Naive thymus-derived CD8-positive, alpha-beta T cell (primary cell): ENCODE data around the gene TSHZ2. TPM values are rescaled to one million over a fixed set of nuclear protein-coding genes. Genes with fewer than 3 reads are reported as not detected.
"Not testable (repeated sequence)": the region's sequence is repeated elsewhere in the genome, so short reads cannot be mapped to it uniquely, and the experiment has no call there.

Experiments
- ATAC-seq, 2 donors: fragments of 150-1000 bp; cut with Tn5 transposase in 1 of 2; sonication (Bioruptor Pico), chemical (Tn5 transposase) in 1 of 2; 1 replicate in 1 of 2; 2 replicates in 1 of 2; pipeline ENCODE4 v1.10.0; 2021; ENCODE audit warnings: mild to moderate bottlenecking in 2 of 2, moderate library complexity in 2 of 2
- POLR2A ChIA-PET: fragments of 350-600 bp; sonication (Branson Sonifier 250); formaldehyde crosslinking; loops from one replicate; lab custom pipeline; 2021; ENCODE audit warnings: antibody characterized with exemption; lab: Charles Lee
- DNase-seq, 10 donors: peaks; one replicate each; pipeline versions ENCODE4 v3.0.0 to v3.0.0-alpha.2; 2020 to 2022
- H3K27ac Mint-ChIP-seq, 10 donors: one replicate each; pipeline ENCODE4 v1.8.0; 2020 to 2022; ENCODE audit warnings: mild to moderate bottlenecking in 10 of 10, mixed read lengths in 10 of 10, moderate library complexity in 4 of 10, inconsistent platforms in 1 of 10
- H3K27me3 Mint-ChIP-seq, 5 donors: one replicate each; pipeline ENCODE4 v1.8.0; 2021 to 2022; ENCODE audit warnings: mixed read lengths in 5 of 5
- H3K36me3 Mint-ChIP-seq, 3 donors: one replicate each; pipeline ENCODE4 v1.8.0; 2020 to 2022; ENCODE audit warnings: mixed read lengths in 3 of 3, mild to moderate bottlenecking in 2 of 3, inconsistent platforms in 1 of 3
- H3K4me1 Mint-ChIP-seq, 4 donors: one replicate each; pipeline ENCODE4 v1.8.0; 2021 to 2022; ENCODE audit warnings: mixed read lengths in 4 of 4
- H3K4me3 Mint-ChIP-seq, 10 donors: one replicate each; pipeline ENCODE4 v1.8.0; 2020 to 2022; ENCODE audit warnings: mild to moderate bottlenecking in 10 of 10, mixed read lengths in 10 of 10, moderate library complexity in 6 of 10, inconsistent platforms in 1 of 10
- H3K9me3 Mint-ChIP-seq, 9 donors: one replicate each; pipeline ENCODE4 v1.8.0; 2020 to 2022; ENCODE audit warnings: mixed read lengths in 9 of 9, mild to moderate bottlenecking in 3 of 9, inconsistent platforms in 1 of 9, moderate library complexity in 1 of 9
- polyA plus RNA-seq, 3 donors: library from polyadenylated mRNA; unstranded; fragments of 300-500 nt; fragmentation: Illumina TruSeq; gene quantifications; one replicate each; pipeline ENCODE4 v1.2.3, GENCODE V29; 2021
- total RNA-seq, 8 experiments: library from RNA in 2 of 8; stranded (reverse) in 2 of 8; gene quantifications; one replicate each; pipeline ENCODE4 v1.2.3 and lab custom pipeline; 2021 to 2026

Gene TSHZ2
- total and polyA plus RNA-seq, 5 experiments from 2014 or later = 0.42 to 10.0 (median 5.1) TPM; not detected in 1

- no peak for DNase-seq
- H3K4me1 Mint-ChIP-seq = peaks cover 12 to 30% (median 18%) of the 10 kb centered on the region in 4 donors
- no peaks in the 10 kb centered on the region for H3K27me3 Mint-ChIP-seq
- H3K27ac Mint-ChIP-seq = peak overlapping the region in 5 of 10 donors; percentile 1 to 68 (median 22)
- H3K9me3 Mint-ChIP-seq = peaks cover 0 to 8% (median 0%) of the 10 kb centered on the region in 9 donors
- ATAC-seq = no peak
- no peak overlapping the region for H3K4me3 Mint-ChIP-seq
- H3K36me3 Mint-ChIP-seq = peaks cover 0 to 13% (median 10%) of the 10 kb centered on the region in 3 donors
- POLR2A ChIA-PET = no interaction called here
Observed at GRCh38 chr20:53320701-53321100, 348.5 kb downstream of the TSHZ2 start.

GRCh38 chr20:53321596-53321995, 349.4 kb downstream of the TSHZ2 start:
- ATAC-seq (no peak), DNase-seq (no peak)
- Mint-ChIP-seq H3K4me1 (peaks cover 12 to 30% (median 18%) of the 10 kb centered on the region in 4 donors), H3K9me3 (peaks cover 0 to 8% (median 0%) of the 10 kb centered on the region in 9 donors), H3K27ac (peak overlapping the region in 6 of 10 donors; percentile 21 to 99 (median 90)), H3K4me3 (no peak overlapping the region), H3K27me3 (no peaks in the 10 kb centered on the region), H3K36me3 (peaks cover 0 to 13% (median 10%) of the 10 kb centered on the region in 3 donors)
- POLR2A ChIA-PET = no interaction called here

- DNase-seq = peak in 7 of 10 donors; percentile 2 to 66 (median 52)
- Mint-ChIP-seq H3K27me3 (no peaks in the 10 kb centered on the region), H3K27ac (peak overlapping the region; percentile 44 to 99 (median 96)), H3K4me3 (peak overlapping the region in 9 of 10 donors; percentile 40 to 82 (median 71)), H3K4me1 (peaks cover 14 to 32% (median 18%) of the 10 kb centered on the region in 4 donors), H3K9me3 (peaks cover 0 to 8% (median 0%) of the 10 kb centered on the region in 9 donors), H3K36me3 (peaks cover 0 to 13% (median 10%) of the 10 kb centered on the region in 3 donors)
- peak; percentile 78 to 93 for ATAC-seq
- POLR2A ChIA-PET = no interaction called here
Observed at GRCh38 chr20:53322651-53323050, 350.5 kb downstream of the TSHZ2 start.

GRCh38 chr20:53323460-53323859, 351.3 kb downstream of the TSHZ2 start:
- Mint-ChIP-seq H3K4me1 (peaks cover 14 to 33% (median 18%) of the 10 kb centered on the region in 4 donors), H3K27ac (peak overlapping the region in 8 of 10 donors; percentile 13 to 99 (median 96)), H3K4me3 (peak overlapping the region in 2 of 10 donors; percentile 30 to 82)
- H3K9me3 Mint-ChIP-seq, DNase-seq, POLR2A ChIA-PET, H3K36me3 Mint-ChIP-seq, ATAC-seq, H3K27me3 Mint-ChIP-seq: not testable (repeated sequence)

GRCh38 chr20:53324816-53325215, 352.7 kb downstream of the TSHZ2 start:
- Mint-ChIP-seq H3K27me3 (no peaks in the 10 kb centered on the region), H3K9me3 (no peaks in the 10 kb centered on the region), H3K27ac (peak overlapping the region in 5 of 10 donors; percentile 11 to 81 (median 72)), H3K36me3 (peaks cover 0 to 8% (median 5%) of the 10 kb centered on the region in 3 donors), H3K4me3 (no peak overlapping the region), H3K4me1 (peaks cover 14 to 31% (median 18%) of the 10 kb centered on the region in 4 donors)
- POLR2A ChIA-PET = no interaction called here
- DNase-seq = no peak
- ATAC-seq = no peak

GRCh38 chr20:53328961-53329360, 356.8 kb downstream of the TSHZ2 start:
- peaks cover 0 to 15% (median 3%) of the 10 kb centered on the region in 5 donors for H3K27me3 Mint-ChIP-seq

GRCh38 chr20:53329781-53330180, 357.6 kb downstream of the TSHZ2 start:
- ATAC-seq = no peak
- DNase-seq = no peak
- POLR2A ChIA-PET = no interaction called here
- Mint-ChIP-seq H3K36me3 (peaks cover 0 to 5% (median 0%) of the 10 kb centered on the region in 3 donors), H3K27ac (peak overlapping the region in 1 of 10 donors; percentile 12), H3K4me3 (no peak overlapping the region), H3K9me3 (no peaks in the 10 kb centered on the region), H3K4me1 (peaks cover 0 to 3% (median 2%) of the 10 kb centered on the region in 4 donors), H3K27me3 (peaks cover 0 to 15% (median 3%) of the 10 kb centered on the region in 5 donors)

More at GRCh38 chr20:53328961-53329360, 356.8 kb downstream of the TSHZ2 start:
- DNase-seq (no peak), ATAC-seq (no peak)
- POLR2A ChIA-PET = no interaction called here
- peak overlapping the region in 1 of 10 donors; percentile 30 for H3K4me3 Mint-ChIP-seq
- H3K27ac Mint-ChIP-seq = no peak overlapping the region
- H3K9me3 Mint-ChIP-seq = no peaks in the 10 kb centered on the region
- peaks cover 0 to 6% (median 2%) of the 10 kb centered on the region in 4 donors for H3K4me1 Mint-ChIP-seq
- peaks cover 0 to 5% (median 0%) of the 10 kb centered on the region in 3 donors for H3K36me3 Mint-ChIP-seq

- no peaks in the 10 kb centered on the region for H3K9me3 Mint-ChIP-seq
- DNase-seq = no peak
- ATAC-seq = no peak
- H3K36me3 Mint-ChIP-seq = peaks cover 0 to 5% (median 0%) of the 10 kb centered on the region in 3 donors
- H3K4me3 Mint-ChIP-seq = no peak overlapping the region
- POLR2A ChIA-PET = interaction anchor here (0.6 kb wide), 1 partner anchor 1197 kb away, joined by 4 read pairs; no protein-coding TSS in a partner anchor
- peaks cover 0 to 15% (median 3%) of the 10 kb centered on the region in 5 donors for H3K27me3 Mint-ChIP-seq
- peaks cover 0 to 3% (median 2%) of the 10 kb centered on the region in 4 donors for H3K4me1 Mint-ChIP-seq
- H3K27ac Mint-ChIP-seq = peak overlapping the region in 3 of 10 donors; percentile 13 to 34 (median 19)
Observed at GRCh38 chr20:53330601-53331140, 358.5 kb downstream of the TSHZ2 start.

GRCh38 chr20:53331151-53331973, 359.2 kb downstream of the TSHZ2 start:
- H3K9me3 Mint-ChIP-seq = no peaks in the 10 kb centered on the region
- H3K27ac Mint-ChIP-seq = peak overlapping the region in 4 of 10 donors; percentile 19 to 74 (median 34)
- H3K36me3 Mint-ChIP-seq = peaks cover 0 to 5% (median 0%) of the 10 kb centered on the region in 3 donors
- H3K27me3 Mint-ChIP-seq = peaks cover 0 to 15% (median 3%) of the 10 kb centered on the region in 5 donors
- peak overlapping the region in 1 of 10 donors; percentile 34 for H3K4me3 Mint-ChIP-seq
- no peak for DNase-seq
- POLR2A ChIA-PET = no interaction called here
- no peak for ATAC-seq
- H3K4me1 Mint-ChIP-seq = peaks cover 0 to 3% (median 2%) of the 10 kb centered on the region in 4 donors

- POLR2A ChIA-PET = no interaction called here
Observed at GRCh38 chr20:53332022-53332837, 360.1 kb downstream of the TSHZ2 start.

GRCh38 chr20:53334861-53335260, 362.7 kb downstream of the TSHZ2 start:
- Mint-ChIP-seq H3K36me3 (peaks cover 0 to 5% (median 0%) of the 10 kb centered on the region in 3 donors), H3K9me3 (no peaks in the 10 kb centered on the region), H3K27me3 (peaks cover 0 to 15% (median 3%) of the 10 kb centered on the region in 5 donors), H3K27ac (no peak overlapping the region), H3K4me1 (no peaks in the 10 kb centered on the region), H3K4me3 (no peak overlapping the region)
- no peak for ATAC-seq
- no peak for DNase-seq
- POLR2A ChIA-PET = no interaction called here

More at GRCh38 chr20:53332022-53332837, 360.1 kb downstream of the TSHZ2 start:
- peaks cover 0 to 15% (median 3%) of the 10 kb centered on the region in 5 donors for H3K27me3 Mint-ChIP-seq
- DNase-seq (no peak), ATAC-seq (no peak)
- H3K36me3 Mint-ChIP-seq = peaks cover 0 to 5% (median 0%) of the 10 kb centered on the region in 3 donors
- peaks cover 0 to 3% (median 2%) of the 10 kb centered on the region in 4 donors for H3K4me1 Mint-ChIP-seq
- no peaks in the 10 kb centered on the region for H3K9me3 Mint-ChIP-seq
- H3K27ac Mint-ChIP-seq = peak overlapping the region in 1 of 10 donors; percentile 34
- H3K4me3 Mint-ChIP-seq = no peak overlapping the region

GRCh38 chr20:53335555-53335954, 363.4 kb downstream of the TSHZ2 start:
- ATAC-seq (no peak), DNase-seq (no peak)
- no peak overlapping the region for H3K4me3 Mint-ChIP-seq
- no peaks in the 10 kb centered on the region for H3K4me1 Mint-ChIP-seq
- H3K27me3 Mint-ChIP-seq = peaks cover 0 to 15% (median 3%) of the 10 kb centered on the region in 5 donors
- H3K36me3 Mint-ChIP-seq = peaks cover 0 to 5% (median 0%) of the 10 kb centered on the region in 3 donors
- POLR2A ChIA-PET = no interaction called here
- no peak overlapping the region for H3K27ac Mint-ChIP-seq
- H3K9me3 Mint-ChIP-seq = no peaks in the 10 kb centered on the region
